ENCODE measurements around the gene AFF3.
"Not testable (repeated sequence)": the region's sequence is repeated elsewhere in the genome, so short reads cannot be mapped to it uniquely, and the experiment has no call there.

Gene AFF3

GRCh38 chr2:99776206-99776905, 366.0 kb downstream of the AFF3 start:
- no peak for DNase-seq

GRCh38 chr2:99775585-99775984, 366.8 kb downstream of the AFF3 start:
- DNase-seq, result no peak

- DNase-seq, result not testable (repeated sequence)
Observed at GRCh38 chr2:99773642-99774041, 368.7 kb downstream of the AFF3 start.

- DNase-seq, result no peak
Observed at GRCh38 chr2:99772591-99773331, 369.6 kb downstream of the AFF3 start.

GRCh38 chr2:99771681-99772333, 370.6 kb downstream of the AFF3 start:
- DNase-seq, result no peak

GRCh38 chr2:99770876-99771275, 371.5 kb downstream of the AFF3 start:
- no peak for DNase-seq

GRCh38 chr2:99765731-99766318, 376.6 kb downstream of the AFF3 start:
- no peak for DNase-seq

- DNase-seq, result no peak
Observed at GRCh38 chr2:99763764-99764163, 378.6 kb downstream of the AFF3 start.

- no peak for DNase-seq
Observed at GRCh38 chr2:99762714-99763113, 379.7 kb downstream of the AFF3 start.

- DNase-seq, result no peak
Observed at GRCh38 chr2:99757611-99758114, 384.7 kb downstream of the AFF3 start.

GRCh38 chr2:99756059-99756458, 386.3 kb downstream of the AFF3 start:
- no peak for DNase-seq

- no peak for DNase-seq
Observed at GRCh38 chr2:99754210-99754609, 388.2 kb downstream of the AFF3 start.

- DNase-seq, result no peak
Observed at GRCh38 chr2:99753505-99753904, 388.9 kb downstream of the AFF3 start.

GRCh38 chr2:99748344-99748743, 394.0 kb downstream of the AFF3 start:
- no peak for DNase-seq

GRCh38 chr2:99747842-99748241, 394.5 kb downstream of the AFF3 start:
- DNase-seq, result no peak

GRCh38 chr2:99743146-99743545, 399.2 kb downstream of the AFF3 start:
- no peak for DNase-seq

GRCh38 chr2:99737537-99737936, 404.9 kb downstream of the AFF3 start:
- DNase-seq, result no peak

- DNase-seq, result no peak
Observed at GRCh38 chr2:99735753-99736152, 406.6 kb downstream of the AFF3 start.

GRCh38 chr2:99735314-99735713, 407.1 kb downstream of the AFF3 start:
- DNase-seq, result not testable (repeated sequence)

GRCh38 chr2:99734236-99734635, 408.2 kb downstream of the AFF3 start:
- DNase-seq, result no peak

- no peak for DNase-seq
Observed at GRCh38 chr2:99729104-99730025, 413.0 kb downstream of the AFF3 start.

GRCh38 chr2:99728166-99728565, 414.2 kb downstream of the AFF3 start:
- DNase-seq, result no peak

Data from stimulated activated naive CD4-positive, alpha-beta T cell (primary cell).